ENCODE data around the gene STOML1. TPM values are rescaled to one million over a fixed set of nuclear protein-coding genes. Genes with fewer than 3 reads are reported as not detected.
A peak's percentile ranks its signal among the peaks of the same experiment; 100 is the strongest.

Gene STOML1
- total and polyA plus RNA-seq, 10 of the 15 experiments (the other 5 are each of a cell fraction or from before 2014, with no cell fraction given): 0.14 to 13.6 (median 8.3) TPM

- H3K9ac ChIP-seq (ENCODE audit: control insufficient read depth, insufficient read depth, low read length): no peak overlapping the region
- H3K36me3 ChIP-seq (ENCODE audit: control insufficient read depth in 2 of 2, insufficient read depth in 2 of 2, low read length in 1 of 2): no peaks in the 10 kb centered on the region; a peak in 1 of 4 replicates
- TF ChIP-seq NFIC (IDR thresholded peaks at IDR 0.05; ENCODE audit: low read depth, low read length) (no peak), SPI1 (IDR thresholded peaks at IDR 0.05; ENCODE audit: borderline replicate concordance, insufficient read depth, low read depth, low read length) (no peak), ZNF622 (IDR thresholded peaks at IDR 0.05) (no peak), HDGF (IDR thresholded peaks at IDR 0.05) (no peak), SIX5 (IDR thresholded peaks at IDR 0.05; ENCODE audit: low read depth, low read length, severe bottlenecking) (no peak), SREBF2 (IDR thresholded peaks at IDR 0.05; ENCODE audit: low read length) (no peak), SMC3 (IDR thresholded peaks at IDR 0.05; ENCODE audit: borderline replicate concordance, low read length) (no peak), EED (IDR thresholded peaks at IDR 0.05; ENCODE audit: low read depth) (no peak), MYC (IDR thresholded peaks at IDR 0.05; ENCODE audit: insufficient read depth, insufficient read length, insufficient replicate concordance, low read length, severe bottlenecking) (no peak), EGR1 (IDR thresholded peaks at IDR 0.05; ENCODE audit: borderline replicate concordance in 1 of 2, low read depth in 2 of 2, low read length in 2 of 2) (no peak), HDAC6 (IDR thresholded peaks at IDR 0.05; ENCODE audit: unreplicated experiment) (no peak), CHD1 (IDR thresholded peaks at IDR 0.05; ENCODE audit: low read depth, low read length) (no peak), TCF7 (IDR thresholded peaks at IDR 0.05; ENCODE audit: borderline replicate concordance) (no peak), TAF1 (IDR thresholded peaks at IDR 0.05; ENCODE audit: borderline replicate concordance, low read depth, low read length) (no peak), ESRRA (IDR thresholded peaks at IDR 0.05; ENCODE audit: low read length) (no peak), SMAD5 (IDR thresholded peaks at IDR 0.05; ENCODE audit: low read depth) (no peak), FOXK2 (IDR thresholded peaks at IDR 0.05) (no peak), JUNB (IDR thresholded peaks at IDR 0.05) (no peak), HSF1 (IDR thresholded peaks at IDR 0.05; ENCODE audit: low read depth, low read length) (no peak), POLR2AphosphoS2 (IDR thresholded peaks at IDR 0.05; ENCODE audit: low read depth, low read length) (no peak)
- H3K4me1 ChIP-seq (ENCODE audit: control insufficient read depth, insufficient read depth, low read length): peaks cover 33% of the 10 kb centered on the region
- no peak overlapping the region for H2AFZ ChIP-seq (ENCODE audit: control insufficient read depth, low read depth, low read length)
- intact Hi-C loops (cut with micrococcal nuclease; ENCODE audit: unreplicated experiment): no loop called here
- RAD21 ChIA-PET (ENCODE audit: unreplicated experiment): no interaction called here
- in situ Hi-C loops (cut with MboI): no loop called here
- ATAC-seq (no peak), DNase-seq (ENCODE audit: low read depth, low spot score) (no peak), FAIRE-seq (no peak)
- BruUV-seq (replicated peaks): no TSS peak
- CTCF ChIA-PET: interaction anchor here (0.6 to 4.1 kb wide), 5 partner anchors 15 to 116 kb away, joined by 3 to 33 read pairs (median 3); no protein-coding TSS in a partner anchor
- H3K4me3 ChIP-seq: no peak overlapping the region
- SMC1A ChIA-PET (ENCODE audit: uncharacterized antibody, unreplicated experiment): interaction anchor here (0.6 kb wide), 1 partner anchor 19 kb away, joined by 3 read pairs; no protein-coding TSS in a partner anchor
- WGBS (ENCODE audit: insufficient coverage, insufficient replicate concordance, low lambda C conversion rate, missing lambda C conversion rate): 90% methylated on average over 9 of the region's 9 CpGs
- H3K4me2 ChIP-seq (ENCODE audit: control insufficient read depth, insufficient read depth): peak overlapping the region; percentile 32; the same call in 1 of the 2 replicates
- no peaks in the 10 kb centered on the region for H3K9me3 ChIP-seq (replicated peaks; ENCODE audit: control insufficient read depth, insufficient read depth, low read length)
- no peak overlapping the region for H3K27ac ChIP-seq (ENCODE audit: control insufficient read depth, insufficient read depth)
- POLR2A ChIA-PET: no interaction called here
- H3K27me3 ChIP-seq (replicated peaks in 1 of 2; ENCODE audit: control insufficient read depth in 2 of 2, insufficient read depth in 2 of 2, low read length in 1 of 2): no peaks in the 10 kb centered on the region
- no peaks in the 10 kb centered on the region for H4K20me1 ChIP-seq (ENCODE audit: control insufficient read depth, insufficient read depth)
- peaks cover 14% of the 10 kb centered on the region for H3K79me2 ChIP-seq (ENCODE audit: control insufficient read depth, insufficient read depth, low read length)
Measured at GRCh38 chr15:73990250-73991005, 1.7 kb downstream of the STOML1 start.
